HepG2 (cell line): ENCODE results near the gene SPATA33. TPM values are rescaled to one million over a fixed set of nuclear protein-coding genes. Genes with fewer than 3 reads are reported as not detected.

ENCODE experiments used
- ATAC-seq: fragments of 200-7000 bp; cut with Tn5 transposase; 3 replicates; pipeline ENCODE4 v1.9.1; 2020; ENCODE audit warnings: mild to moderate bottlenecking, moderate library complexity
- BruUV-seq: library from RNA; stranded (reverse); fragments of 400-500 nt; replicated peaks from 2 replicates; lab custom pipeline; 2021; lab: Mats Ljungman, UMichigan
- CTCF ChIA-PET: fragments of 300-600 bp; formaldehyde crosslinking; extraction: SDS; loops from one replicate; lab custom pipeline; 2021; ENCODE audit warnings: low total read pairs, inconsistent platforms, low intra/inter-chr PET ratio; lab: Yijun Ruan, JAX
- POLR2A ChIA-PET: fragments of 350-600 bp; sonication (Branson Sonifier 250); formaldehyde crosslinking; loops from one replicate; lab custom pipeline; 2020; ENCODE audit warnings: antibody characterized with exemption, inconsistent platforms; lab: Yijun Ruan, JAX
- DNase-seq: peaks from one replicate; pipeline ENCODE4 v3.0.0-alpha.2; 2015; ENCODE audit warnings: low spot score
- FAIRE-seq: peaks from 3 replicates; lab custom pipeline; 2011; peaks lifted over from hg19 to GRCh38; lab: Jason Lieb, UNC
- H2AFZ ChIP-seq: one replicate; pipeline ENCODE4 v1.6.1; 2011; ENCODE audit warnings: low read length, inconsistent platforms
- H3K27ac ChIP-seq: fragments of 300-600 bp; 3 replicates; pipeline ENCODE4 v1.8.0; 2011; ENCODE audit warnings: mixed run types, mild to moderate bottlenecking, mixed read lengths, low read length, inconsistent platforms; ENCODE audit not compliant: insufficient read depth; ENCODE audit errors: extremely low read length
- H3K27me3 ChIP-seq, 2 experiments: fragments of 200-600 bp in 1 of 2; 2 replicates in 1 of 2; 3 replicates in 1 of 2; pipeline versions ENCODE4 v1.6.0 to v1.8.0; 2011; ENCODE audit warnings: low read length in 2 of 2, mild to moderate bottlenecking in 2 of 2, moderate library complexity in 2 of 2, inconsistent platforms in 1 of 2; ENCODE audit not compliant: insufficient read depth in 2 of 2, control insufficient read depth in 1 of 2
- H3K36me3 ChIP-seq, 2 experiments: fragments of 200-600 bp in 1 of 2; replicated peaks in 1 of 2; 2 replicates in 1 of 2; 3 replicates in 1 of 2; pipeline versions ENCODE4 v1.5.1 to v1.8.0; 2011; ENCODE audit warnings: low read length in 2 of 2, inconsistent platforms in 1 of 2; ENCODE audit not compliant: insufficient read depth in 2 of 2, control insufficient read depth in 1 of 2
- H3K4me1 ChIP-seq: 2 replicates; pipeline ENCODE4 v1.5.1; 2012; ENCODE audit warnings: low read length, inconsistent platforms; ENCODE audit not compliant: insufficient read depth
- H3K4me2 ChIP-seq: 2 replicates; pipeline ENCODE4 v1.6.0; 2011; ENCODE audit warnings: low read depth, low read length, inconsistent platforms
- H3K4me3 ChIP-seq, 3 experiments: fragments of 200-600 bp in 1 of 3; sonication (generic), shearing (Covaris generic) in 1 of 3; replicated peaks in 1 of 3; 2 replicates each; pipeline ENCODE4 v1.5.1; 2011 to 2016; ENCODE audit warnings: low read length in 3 of 3, inconsistent platforms in 2 of 3, low read depth in 2 of 3, mild to moderate bottlenecking in 2 of 3, control low read depth in 1 of 3, mixed read lengths in 1 of 3; ENCODE audit not compliant: insufficient read depth in 1 of 3
- H3K79me2 ChIP-seq: one replicate; pipeline ENCODE4 v1.6.1; 2011; ENCODE audit warnings: low read length, inconsistent platforms; ENCODE audit not compliant: insufficient read depth
- H3K9ac ChIP-seq: 2 replicates; pipeline ENCODE4 v1.6.0; 2011; ENCODE audit warnings: mild to moderate bottlenecking, low read depth, low read length, inconsistent platforms; ENCODE audit not compliant: insufficient read depth
- H3K9me3 ChIP-seq: 2 replicates; pipeline ENCODE4 v1.5.1; 2012; ENCODE audit warnings: mild to moderate bottlenecking, low read length
- H4K20me1 ChIP-seq: 2 replicates; pipeline ENCODE4 v1.6.0; 2011; ENCODE audit warnings: inconsistent platforms, mild to moderate bottlenecking, low read length, moderate library complexity; ENCODE audit not compliant: insufficient read depth
- E2F5 ChIP-seq: sonication (generic); formaldehyde crosslinking; conservative IDR thresholded peaks from 2 replicates; pipeline ENCODE4 v1.4.0; 2020; ENCODE audit warnings: missing genetic modification reagents
- GMEB1 ChIP-seq: sonication (generic); formaldehyde crosslinking; IDR thresholded peaks from 2 replicates; pipeline ENCODE4 v1.5.1; 2020; ENCODE audit warnings: missing genetic modification reagents, mild to moderate bottlenecking, borderline replicate concordance
- KLF9 ChIP-seq: IDR thresholded peaks from 2 replicates; pipeline ENCODE4 v1.6.1; 2016; ENCODE audit warnings: low read depth
- MBNL3 ChIP-seq: fragments of 250-450 bp; sonication (Bioruptor Pico); conservative IDR thresholded peaks from 2 replicates; pipeline ENCODE4 v1.8.0; 2022; ENCODE audit warnings: mild to moderate bottlenecking, inconsistent platforms
- NR1H2 ChIP-seq: sonication (generic); formaldehyde crosslinking; IDR thresholded peaks from 2 replicates; pipeline ENCODE4 v1.8.1; 2022; ENCODE audit warnings: low read depth, missing genetic modification reagents, borderline replicate concordance
- THAP7 ChIP-seq: sonication (generic); formaldehyde crosslinking; IDR thresholded peaks from 2 replicates; pipeline ENCODE4 v1.8.1; 2023; ENCODE audit warnings: mild to moderate bottlenecking, missing genetic modification reagents
- ZBTB2 ChIP-seq: sonication (generic); formaldehyde crosslinking; IDR thresholded peaks from 2 replicates; pipeline ENCODE4 v1.8.0; 2022; ENCODE audit warnings: low read depth, missing genetic modification reagents
- ZNF547 ChIP-seq: sonication (generic); formaldehyde crosslinking; IDR thresholded peaks from 2 replicates; pipeline ENCODE4 v1.5.1; 2020; ENCODE audit warnings: mild to moderate bottlenecking, missing genetic modification reagents
- ZNF770 ChIP-seq: sonication (generic); formaldehyde crosslinking; IDR thresholded peaks from 2 replicates; pipeline ENCODE4 v1.5.0; 2020; ENCODE audit warnings: mild to moderate bottlenecking, missing genetic modification reagents
- ZNF788 ChIP-seq: sonication (generic); formaldehyde crosslinking; IDR thresholded peaks from 2 replicates; pipeline ENCODE4 v1.5.0; 2020; ENCODE audit warnings: mild to moderate bottlenecking, missing genetic modification reagents, borderline replicate concordance
- whole genome bisulfite sequencing: methylation state at CpG from one replicate; pipeline ENCODE4 v1.1.6; 2017; ENCODE audit warnings: low lambda C conversion rate; 5-methylcytosine and 5-hydroxymethylcytosine counted together
- in situ Hi-C: cut with HindIII; loops from 2 replicates; pipeline ENCODE4 v1.10.0; 2017; ENCODE audit warnings: low pct_unique_long_range_greater_than_20kb; ENCODE audit not compliant: extremely low pct_ligation_motif_present
- intact Hi-C: fragments of 100-400 bp; cut with micrococcal nuclease; formaldehyde crosslinking; loops from one replicate; pipeline ENCODE4 v1.10.0; 2022; ENCODE audit not compliant: unreplicated experiment
- polyA plus RNA-seq, 8 experiments: library from polyadenylated mRNA; depleted of rRNA in 3 of 8; stranded (reverse) in 7 of 8; unstranded in 1 of 8; fragments of >200 nt; fragmentation: Illumina TruSeq in 4 of 8; extraction: Trizol in 4 of 8; gene quantifications; 2 replicates each; pipeline versions ENCODE4 v1.2.1 to v1.2.3, GENCODE V29; 2011 to 2016; ENCODE audit warnings: low read depth in 4 of 8, missing spikeins in 1 of 8, mixed read lengths in 1 of 8; ENCODE audit not compliant: insufficient read depth in 1 of 8
- total RNA-seq, 5 experiments: library from RNA; depleted of rRNA; stranded (reverse); fragments of >200 nt; fragmentation: Illumina TruSeq; extraction: Trizol; gene quantifications; 2 replicates each; pipeline ENCODE4 v1.2.3, GENCODE V29; 2016; ENCODE audit warnings: low read depth in 1 of 5

The SPATA33 gene
- total and polyA plus RNA-seq, 2 of the 13 experiments (the other 11 are each of a cell fraction or from before 2014, with no cell fraction given), result 5.7 to 11.0 TPM

GRCh38 chr16:89621698-89622409, 35.8 kb upstream of the SPATA33 start:
- ChIA-PET POLR2A (no interaction called here), CTCF (no interaction called here)
- peak; percentile 68 for DNase-seq
- Histone ChIP-seq H3K27me3 (peaks cover 0 to 2% of the 10 kb centered on the region in 2 experiments; a peak in 1 of 5 replicates), H2AFZ (no peak overlapping the region), H3K79me2 (no peaks in the 10 kb centered on the region), H3K27ac (peak overlapping the region; percentile 25), H3K36me3 (no peaks in the 10 kb centered on the region), H3K9me3 (no peaks in the 10 kb centered on the region), H4K20me1 (no peaks in the 10 kb centered on the region), H3K9ac (no peak overlapping the region), H3K4me1 (peaks cover 77% of the 10 kb centered on the region), H3K4me3 (no peak overlapping the region), H3K4me2 (peak overlapping the region; percentile 33; the same call in 1 of the 2 replicates)
- peak; percentile 52 for ATAC-seq
- in situ Hi-C loops (no loop called here), intact Hi-C loops (no loop called here)
- BruUV-seq, result no TSS peak
- FAIRE-seq, result peak; percentile 53
- 53% methylated on average over 31 of the region's 32 CpGs for WGBS
- TF ChIP-seq ZNF788 (CRISPR knock-in tag), result no peak
- no peak for TF ChIP-seq MBNL3 (CRISPR knock-in tag)
- no peak for TF ChIP-seq KLF9 (CRISPR knock-in tag)
- TF ChIP-seq ZNF770 (CRISPR knock-in tag), result no peak; the same call in 1 of the 2 replicates
- TF ChIP-seq THAP7, result no peak
- TF ChIP-seq ZNF547 (CRISPR knock-in tag), result no peak
- no peak for TF ChIP-seq NR1H2 (CRISPR knock-in tag)
- TF ChIP-seq ZBTB2 (CRISPR knock-in tag), result no peak
- no peak for TF ChIP-seq GMEB1 (CRISPR knock-in tag)
- TF ChIP-seq E2F5 (CRISPR knock-in tag), result no peak
